ENCODE measurements around the gene CAD.

The CAD gene

GRCh38 chr2:27258051-27258450 lies 40.9 kb downstream of the CAD start:
- peaks cover 7% of the 10 kb centered on the region for H3K27me3 ChIP-seq (replicated peaks; ENCODE audit: control insufficient read depth, insufficient read depth, low read length)
- no peaks in the 10 kb centered on the region for H3K36me3 ChIP-seq (ENCODE audit: control insufficient read depth, insufficient read depth, low read length)
- no peak overlapping the region for H3K4me3 ChIP-seq (replicated peaks; ENCODE audit: low read depth, low read length)
- no peak for DNase-seq (ENCODE audit: extremely low read depth, insufficient read length)
- TF ChIP-seq CTCF (IDR thresholded peaks at IDR 0.05; ENCODE audit: insufficient read depth, low read length, poor library complexity, severe bottlenecking): no peak

- no peak for DNase-seq (ENCODE audit: extremely low read depth, insufficient read length)
- peaks cover 6% of the 10 kb centered on the region for H3K27me3 ChIP-seq (replicated peaks; ENCODE audit: control insufficient read depth, insufficient read depth, low read length)
- no peak for TF ChIP-seq CTCF (IDR thresholded peaks at IDR 0.05; ENCODE audit: insufficient read depth, low read length, poor library complexity, severe bottlenecking)
- H3K4me3 ChIP-seq (replicated peaks; ENCODE audit: low read depth, low read length): no peak overlapping the region
- H3K36me3 ChIP-seq (ENCODE audit: control insufficient read depth, insufficient read depth, low read length): no peaks in the 10 kb centered on the region
Observed at GRCh38 chr2:27261241-27261925, 44.2 kb downstream of the CAD start.

GRCh38 chr2:27261926-27262298 lies 44.7 kb downstream of the CAD start:
- H3K27me3 ChIP-seq (replicated peaks; ENCODE audit: control insufficient read depth, insufficient read depth, low read length): peaks cover 6% of the 10 kb centered on the region

GRCh38 chr2:27262379-27263286 lies 45.5 kb downstream of the CAD start, which contains the start of gene SLC30A3:
SLC30A3 (minus strand) TSS chr2:27263047; CDS start chr2:27262906, 141 bp downstream.
- peaks cover 6% of the 10 kb centered on the region for H3K27me3 ChIP-seq (replicated peaks; ENCODE audit: control insufficient read depth, insufficient read depth, low read length)
- DNase-seq (ENCODE audit: extremely low read depth, insufficient read length): peak; percentile 70

More at GRCh38 chr2:27261926-27262298, 44.7 kb downstream of the CAD start:
- no peak for DNase-seq (ENCODE audit: extremely low read depth, insufficient read length)
- H3K4me3 ChIP-seq (replicated peaks; ENCODE audit: low read depth, low read length): no peak overlapping the region
- no peak for TF ChIP-seq CTCF (IDR thresholded peaks at IDR 0.05; ENCODE audit: insufficient read depth, low read length, poor library complexity, severe bottlenecking)
- H3K36me3 ChIP-seq (ENCODE audit: control insufficient read depth, insufficient read depth, low read length): no peaks in the 10 kb centered on the region

More at GRCh38 chr2:27262379-27263286, 45.5 kb downstream of the CAD start, which contains the start of gene SLC30A3:
- no peaks in the 10 kb centered on the region for H3K36me3 ChIP-seq (ENCODE audit: control insufficient read depth, insufficient read depth, low read length)
- peak within 1 kb of the TSS; percentile 58 for H3K4me3 ChIP-seq (replicated peaks; ENCODE audit: low read depth, low read length)
- no peak for TF ChIP-seq CTCF (IDR thresholded peaks at IDR 0.05; ENCODE audit: insufficient read depth, low read length, poor library complexity, severe bottlenecking)

All from GM06990 (cell line).